Measurements from ENCODE around the gene ALK. TPM values are rescaled to one million over a fixed set of nuclear protein-coding genes. Genes with fewer than 3 reads are reported as not detected.

Gene ALK
- total RNA-seq, 1 experiment from 2014 or later = not detected

GRCh38 chr2:29240601-29241000 lies 680.8 kb downstream of the ALK start:
- no peak overlapping the region for H2BK15ac ChIP-seq (ENCODE audit: low read depth, low read length)
- no peak overlapping the region for H2AK5ac ChIP-seq (ENCODE audit: insufficient read length, low read length)
- H4K20me1 ChIP-seq (ENCODE audit: control insufficient read depth, insufficient read depth, insufficient read length) = no peaks in the 10 kb centered on the region
- DNase-seq = no peak
- Mint-ChIP-seq H3K4me1 (peaks cover 0 to 2% of the 10 kb centered on the region in 2 experiments; a peak in 3 of 4 replicates), H3K27ac (no peak overlapping the region; a peak in 1 of 7 replicates), H3K36me3 (ENCODE audit: insufficient read depth in 1 of 3, low read depth in 3 of 3) (no peaks in the 10 kb centered on the region), H3K4me3 (no peak overlapping the region), H3K27me3 (ENCODE audit: low read depth) (peaks cover 9% of the 10 kb centered on the region), H3K9me3 (no peaks in the 10 kb centered on the region; a peak in 1 of 5 replicates)
- H3K4me1 ChIP-seq (ENCODE audit: insufficient read depth, low read length) = no peaks in the 10 kb centered on the region
- no peak overlapping the region for H3K14ac ChIP-seq (ENCODE audit: insufficient read depth, low read length)
- H3K27me3 ChIP-seq (ENCODE audit: insufficient read depth, low read length) = no peaks in the 10 kb centered on the region
- H3K4ac ChIP-seq (ENCODE audit: low read depth, low read length) = no peak overlapping the region
- H2BK12ac ChIP-seq (ENCODE audit: insufficient read length, low read depth, low read length) = no peak overlapping the region
- H3K23ac ChIP-seq (ENCODE audit: insufficient read length, low read depth, low read length) = no peak overlapping the region
- no peaks in the 10 kb centered on the region for H3K79me2 ChIP-seq (ENCODE audit: insufficient read depth, low read length)
- no peaks in the 10 kb centered on the region for H3K79me1 ChIP-seq (ENCODE audit: insufficient read depth, low read depth, low read length, poor library complexity, severe bottlenecking)
- no peak overlapping the region for H2BK120ac ChIP-seq (ENCODE audit: low read depth, low read length, poor library complexity, severe bottlenecking)
- no peak for TF ChIP-seq CTCF (conservative IDR thresholded peaks at IDR 0.05)
- no peak overlapping the region for H2BK5ac ChIP-seq (ENCODE audit: insufficient read length, low read length)
- no peak overlapping the region for H3K4me2 ChIP-seq (ENCODE audit: insufficient read depth, insufficient read length, low read length)
- H3K9me3 ChIP-seq (ENCODE audit: control insufficient read depth, low read depth, low read length) = no peaks in the 10 kb centered on the region
- H3K9ac ChIP-seq (ENCODE audit: extremely low read depth, insufficient read length, low read length) = no peak overlapping the region
- H4K5ac ChIP-seq (ENCODE audit: insufficient read length, low read depth, low read length) = no peak overlapping the region
- peaks cover 4% of the 10 kb centered on the region for H3K23me2 ChIP-seq (ENCODE audit: insufficient read length, low read depth, low read length, poor library complexity, severe bottlenecking)
- no peak overlapping the region for H3T11ph ChIP-seq (ENCODE audit: low read length)
- WGBS (ENCODE audit: extremely low coverage, insufficient read length, low lambda C conversion rate) = no CpG with 5 or more reads among the region's 4 CpGs
- H2BK20ac ChIP-seq (ENCODE audit: low read depth, low read length, poor library complexity, severe bottlenecking) = no peak overlapping the region
- H3K18ac ChIP-seq (ENCODE audit: insufficient read length, low read depth, low read length) = no peak overlapping the region
- no peak overlapping the region for H3K56ac ChIP-seq (ENCODE audit: insufficient read length, low read depth, low read length)
- no peak overlapping the region for H2AFZ ChIP-seq (ENCODE audit: low read length)
- no peak overlapping the region for H4K91ac ChIP-seq (ENCODE audit: insufficient read length, low read depth, low read length)
- H3K27ac ChIP-seq (ENCODE audit: insufficient read length, low read depth, low read length) = no peak overlapping the region
- H4K8ac ChIP-seq (replicated peaks; ENCODE audit: insufficient read length, low read depth, low read length) = no peak overlapping the region
